Memory B cell (primary cell): ENCODE results near the gene KRTAP5-6.
A peak's percentile ranks its signal among the peaks of the same experiment; 100 is the strongest.

Experiments used
- ATAC-seq: fragments of 150-1000 bp; cut with Tn5 transposase; 2 replicates; pipeline ENCODE4 v1.10.0; 2021; ENCODE audit warnings: low read depth, mild to moderate bottlenecking, moderate library complexity
- DNase-seq, 2 donors: peaks; one replicate each; pipeline ENCODE4 v3.0.0; 2022; ENCODE audit warnings: low spot score in 2 of 2
- H3K27ac Mint-ChIP-seq: one replicate; pipeline ENCODE4 v1.8.0; 2022; ENCODE audit warnings: mild to moderate bottlenecking, moderate library complexity, mixed read lengths
- H3K27me3 Mint-ChIP-seq: one replicate; pipeline ENCODE4 v1.8.0; 2022; ENCODE audit warnings: mixed read lengths
- H3K36me3 Mint-ChIP-seq: one replicate; pipeline ENCODE4 v1.8.0; 2022; ENCODE audit warnings: mild to moderate bottlenecking, mixed read lengths
- H3K4me1 Mint-ChIP-seq: one replicate; pipeline ENCODE4 v1.8.0; 2022; ENCODE audit warnings: mixed read lengths
- H3K4me3 Mint-ChIP-seq: one replicate; pipeline ENCODE4 v1.8.0; 2022; ENCODE audit warnings: mild to moderate bottlenecking, moderate library complexity, mixed read lengths
- H3K9me3 Mint-ChIP-seq: one replicate; pipeline ENCODE4 v1.8.0; 2022; ENCODE audit warnings: mixed read lengths

Gene KRTAP5-6

GRCh38 chr11:1696608-1697570, at the start of gene KRTAP5-6:
Gene KRTAP5-6, plus strand, starts transcription at chr11:1697195. Its CDS starts 51 bp downstream, at chr11:1697246.
- H3K27ac Mint-ChIP-seq, result no peak within 1 kb of the TSS
- H3K27me3 Mint-ChIP-seq, result peaks cover 23% of the 10 kb centered on the region
- H3K9me3 Mint-ChIP-seq, result no peaks in the 10 kb centered on the region
- no peak within 1 kb of the TSS for H3K4me3 Mint-ChIP-seq
- peaks cover 3% of the 10 kb centered on the region for H3K4me1 Mint-ChIP-seq
- ATAC-seq (no peak), DNase-seq (no peak)
- no peaks in the 10 kb centered on the region for H3K36me3 Mint-ChIP-seq

GRCh38 chr11:1647901-1648652, 48.9 kb upstream of the KRTAP5-6 start:
- Mint-ChIP-seq H3K27ac (no peak overlapping the region), H3K4me1 (peaks cover 2% of the 10 kb centered on the region), H3K27me3 (peaks cover 3% of the 10 kb centered on the region), H3K9me3 (no peaks in the 10 kb centered on the region), H3K4me3 (no peak overlapping the region), H3K36me3 (no peaks in the 10 kb centered on the region)
- ATAC-seq, result no peak
- no peak for DNase-seq

GRCh38 chr11:1648653-1649420, 48.2 kb upstream of the KRTAP5-6 start:
- ATAC-seq, result no peak
- H3K36me3 Mint-ChIP-seq, result no peaks in the 10 kb centered on the region
- peaks cover 3% of the 10 kb centered on the region for H3K27me3 Mint-ChIP-seq
- DNase-seq, result no peak
- H3K4me3 Mint-ChIP-seq, result no peak overlapping the region
- no peaks in the 10 kb centered on the region for H3K9me3 Mint-ChIP-seq
- H3K27ac Mint-ChIP-seq, result no peak overlapping the region
- H3K4me1 Mint-ChIP-seq, result peaks cover 2% of the 10 kb centered on the region

GRCh38 chr11:1650034-1650917, 46.7 kb upstream of the KRTAP5-6 start:
- no peak overlapping the region for H3K27ac Mint-ChIP-seq
- no peaks in the 10 kb centered on the region for H3K4me1 Mint-ChIP-seq
- H3K36me3 Mint-ChIP-seq, result no peaks in the 10 kb centered on the region
- no peak for ATAC-seq
- no peak for DNase-seq
- peaks cover 9% of the 10 kb centered on the region for H3K27me3 Mint-ChIP-seq
- H3K9me3 Mint-ChIP-seq, result no peaks in the 10 kb centered on the region
- no peak overlapping the region for H3K4me3 Mint-ChIP-seq

- ATAC-seq, result no peak
- Mint-ChIP-seq H3K27me3 (peaks cover 9% of the 10 kb centered on the region), H3K27ac (no peak overlapping the region), H3K4me1 (no peaks in the 10 kb centered on the region), H3K36me3 (no peaks in the 10 kb centered on the region), H3K4me3 (no peak overlapping the region), H3K9me3 (no peaks in the 10 kb centered on the region)
- no peak for DNase-seq
Observed at GRCh38 chr11:1650918-1651262, 46.1 kb upstream of the KRTAP5-6 start.

GRCh38 chr11:1651411-1651980, 45.5 kb upstream of the KRTAP5-6 start:
- Mint-ChIP-seq H3K27ac (no peak overlapping the region), H3K4me3 (no peak overlapping the region), H3K27me3 (peaks cover 9% of the 10 kb centered on the region), H3K9me3 (no peaks in the 10 kb centered on the region), H3K36me3 (no peaks in the 10 kb centered on the region), H3K4me1 (no peaks in the 10 kb centered on the region)
- DNase-seq, result no peak
- ATAC-seq, result no peak

GRCh38 chr11:1652026-1652425, 45.0 kb upstream of the KRTAP5-6 start:
- Mint-ChIP-seq H3K4me1 (no peaks in the 10 kb centered on the region), H3K9me3 (no peaks in the 10 kb centered on the region), H3K27ac (no peak overlapping the region), H3K27me3 (peaks cover 9% of the 10 kb centered on the region), H3K36me3 (no peaks in the 10 kb centered on the region), H3K4me3 (no peak overlapping the region)
- DNase-seq (no peak), ATAC-seq (no peak)

- no peak for ATAC-seq
- peaks cover 9% of the 10 kb centered on the region for H3K27me3 Mint-ChIP-seq
Observed at GRCh38 chr11:1652442-1652770, 44.6 kb upstream of the KRTAP5-6 start.

GRCh38 chr11:1652771-1653540, 44.0 kb upstream of the KRTAP5-6 start:
- peaks cover 12% of the 10 kb centered on the region for H3K27me3 Mint-ChIP-seq
- no peaks in the 10 kb centered on the region for H3K36me3 Mint-ChIP-seq
- H3K27ac Mint-ChIP-seq, result no peak overlapping the region

More at GRCh38 chr11:1652442-1652770, 44.6 kb upstream of the KRTAP5-6 start:
- Mint-ChIP-seq H3K27ac (no peak overlapping the region), H3K9me3 (no peaks in the 10 kb centered on the region), H3K4me3 (no peak overlapping the region), H3K36me3 (no peaks in the 10 kb centered on the region), H3K4me1 (no peaks in the 10 kb centered on the region)
- DNase-seq, result no peak

GRCh38 chr11:1653541-1654387, 43.2 kb upstream of the KRTAP5-6 start:
- H3K27me3 Mint-ChIP-seq, result peaks cover 15% of the 10 kb centered on the region
- no peak for ATAC-seq
- H3K27ac Mint-ChIP-seq, result no peak overlapping the region
- DNase-seq, result no peak
- H3K9me3 Mint-ChIP-seq, result no peaks in the 10 kb centered on the region
- no peaks in the 10 kb centered on the region for H3K36me3 Mint-ChIP-seq
- H3K4me1 Mint-ChIP-seq, result no peaks in the 10 kb centered on the region
- H3K4me3 Mint-ChIP-seq, result no peak overlapping the region

More at GRCh38 chr11:1652771-1653540, 44.0 kb upstream of the KRTAP5-6 start:
- Mint-ChIP-seq H3K4me1 (no peaks in the 10 kb centered on the region), H3K9me3 (no peaks in the 10 kb centered on the region), H3K4me3 (no peak overlapping the region)
- DNase-seq (peak; percentile 84 to 89), ATAC-seq (peak; percentile 80)

GRCh38 chr11:1654388-1655167, 42.4 kb upstream of the KRTAP5-6 start:
- DNase-seq (no peak), ATAC-seq (no peak)
- no peaks in the 10 kb centered on the region for H3K36me3 Mint-ChIP-seq
- no peak overlapping the region for H3K27ac Mint-ChIP-seq
- H3K9me3 Mint-ChIP-seq, result no peaks in the 10 kb centered on the region
- H3K4me1 Mint-ChIP-seq, result no peaks in the 10 kb centered on the region
- no peak overlapping the region for H3K4me3 Mint-ChIP-seq
- peaks cover 15% of the 10 kb centered on the region for H3K27me3 Mint-ChIP-seq
